ENCODE measurements around the gene MAP2K2.

MAP2K2 gene

DNA sequence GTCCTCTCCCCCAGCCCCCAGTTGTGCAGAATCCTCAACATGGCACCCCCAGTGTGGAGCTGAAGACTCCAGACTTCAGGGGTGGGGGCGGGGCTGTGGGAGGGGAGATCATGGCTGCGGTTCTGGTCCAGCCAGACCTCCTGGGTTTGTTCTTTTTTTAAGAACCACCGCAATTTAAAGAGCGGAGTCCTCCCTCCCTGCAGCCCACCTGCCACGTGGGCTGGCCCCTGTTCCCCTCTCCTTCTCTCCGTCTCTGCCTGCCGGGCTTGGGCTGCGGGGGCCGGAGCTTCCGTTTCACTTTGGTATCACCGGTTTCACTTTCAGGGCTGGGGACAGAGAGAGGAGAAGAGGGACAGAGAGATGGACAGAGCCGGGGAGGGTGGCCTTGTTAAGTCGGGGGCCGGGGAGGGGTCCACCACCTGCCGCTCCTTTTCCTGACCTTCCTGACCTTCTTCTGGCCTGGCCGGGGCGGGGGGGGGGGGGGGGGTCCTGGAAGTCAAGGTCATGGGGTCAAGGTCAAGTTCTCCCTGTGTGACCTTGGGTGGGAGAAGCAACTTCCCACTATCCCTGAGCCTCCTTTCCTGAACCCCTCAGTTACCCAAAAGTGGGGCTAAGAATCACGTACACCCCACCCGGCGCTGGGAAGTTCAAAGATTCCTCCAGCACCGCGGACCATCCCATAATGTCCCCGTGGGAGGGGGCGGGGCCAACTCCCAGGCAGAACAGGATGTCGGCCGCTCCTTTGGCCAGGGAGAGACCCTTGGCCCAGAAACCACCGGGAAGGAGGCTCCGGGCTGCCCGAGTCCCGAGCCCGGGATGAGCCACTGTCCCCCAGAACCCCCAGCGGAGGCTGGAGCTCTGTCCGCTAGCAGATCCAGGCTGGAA, 45.9 kb downstream of the MAP2K2 start:
- no peak overlapping the region for H3K4me3 ChIP-seq (ENCODE audit: low read depth, low read length)
- no peaks in the 10 kb centered on the region for H3K4me1 ChIP-seq (ENCODE audit: control insufficient read depth, insufficient read depth, low read length)
- ChIA-PET POLR2A (no interaction called here), CTCF (interaction anchor here (0.6 to 1.2 kb wide), 2 partner anchors 62 to 92 kb away, joined by 3 read pairs; no protein-coding TSS in a partner anchor)
- H3K9me3 ChIP-seq (ENCODE audit: control insufficient read depth, insufficient read depth, low read depth, low read length): no peaks in the 10 kb centered on the region
- H3K36me3 ChIP-seq (ENCODE audit: control insufficient read depth in 2 of 2, insufficient read depth in 1 of 2, low read length in 2 of 2): no peaks in the 10 kb centered on the region
- no peak overlapping the region for H3K27ac ChIP-seq (ENCODE audit: extremely low read depth, low read depth, low read length)
- TF ChIP-seq ZNF274 (IDR thresholded peaks at IDR 0.05; ENCODE audit: low read length) (no peak), ZNF274 (tag by site-specific recombination; IDR thresholded peaks at IDR 0.05; ENCODE audit: borderline replicate concordance) (no peak), GLIS2 (tag by site-specific recombination; IDR thresholded peaks at IDR 0.05) (0 out of 2 replicates have a peak, but pooled peaks have one; percentile 8), ZNF600 (tag by site-specific recombination; IDR thresholded peaks at IDR 0.05) (no peak), ZNF214 (tag by site-specific recombination; IDR thresholded peaks at IDR 0.05; ENCODE audit: borderline replicate concordance) (no peak), ZSCAN16 (tag by site-specific recombination; IDR thresholded peaks at IDR 0.05) (no peak)

DNA sequence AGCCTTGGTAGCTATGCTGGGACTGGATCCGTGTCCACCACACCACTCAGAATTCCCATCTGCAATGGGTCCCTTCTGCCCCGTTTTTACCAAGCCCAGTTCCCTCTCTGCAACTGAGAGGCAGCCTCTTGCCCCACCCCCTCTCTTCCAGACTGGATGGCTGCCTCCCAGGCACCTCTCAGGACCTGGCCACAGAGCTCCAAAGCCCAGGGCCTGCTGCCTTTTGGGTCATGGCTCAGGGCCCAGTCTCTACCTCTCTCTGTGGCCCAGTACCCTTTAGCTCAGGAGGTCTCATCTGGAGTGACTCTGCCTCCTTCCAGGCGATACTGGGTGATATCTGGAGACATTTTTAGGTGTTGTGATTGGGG, 46.9 kb downstream of the MAP2K2 start:
- CTCF ChIA-PET: interaction anchor here (0.6 to 1.2 kb wide), 2 partner anchors 91 to 447 kb away, joined by 3 read pairs; no protein-coding TSS in a partner anchor
- no peak overlapping the region for H3K4me3 ChIP-seq (ENCODE audit: low read depth, low read length)
- H3K36me3 ChIP-seq (ENCODE audit: control insufficient read depth in 2 of 2, insufficient read depth in 1 of 2, low read length in 2 of 2): no peaks in the 10 kb centered on the region
- H3K27ac ChIP-seq (ENCODE audit: extremely low read depth, low read depth, low read length): no peak overlapping the region
- POLR2A ChIA-PET: interaction anchor here (0.7 to 1.4 kb wide), 2 partner anchors 11 to 64 kb away, joined by 3 to 4 read pairs; no protein-coding TSS in a partner anchor
- H3K4me1 ChIP-seq (ENCODE audit: control insufficient read depth, insufficient read depth, low read length): no peaks in the 10 kb centered on the region
- no peaks in the 10 kb centered on the region for H3K9me3 ChIP-seq (ENCODE audit: control insufficient read depth, insufficient read depth, low read depth, low read length)
- TF ChIP-seq ZNF624 (tag by site-specific recombination; IDR thresholded peaks at IDR 0.05): no peak
- no peak for TF ChIP-seq ZNF629 (tag by site-specific recombination; IDR thresholded peaks at IDR 0.05)
- TF ChIP-seq, protein P1, sequence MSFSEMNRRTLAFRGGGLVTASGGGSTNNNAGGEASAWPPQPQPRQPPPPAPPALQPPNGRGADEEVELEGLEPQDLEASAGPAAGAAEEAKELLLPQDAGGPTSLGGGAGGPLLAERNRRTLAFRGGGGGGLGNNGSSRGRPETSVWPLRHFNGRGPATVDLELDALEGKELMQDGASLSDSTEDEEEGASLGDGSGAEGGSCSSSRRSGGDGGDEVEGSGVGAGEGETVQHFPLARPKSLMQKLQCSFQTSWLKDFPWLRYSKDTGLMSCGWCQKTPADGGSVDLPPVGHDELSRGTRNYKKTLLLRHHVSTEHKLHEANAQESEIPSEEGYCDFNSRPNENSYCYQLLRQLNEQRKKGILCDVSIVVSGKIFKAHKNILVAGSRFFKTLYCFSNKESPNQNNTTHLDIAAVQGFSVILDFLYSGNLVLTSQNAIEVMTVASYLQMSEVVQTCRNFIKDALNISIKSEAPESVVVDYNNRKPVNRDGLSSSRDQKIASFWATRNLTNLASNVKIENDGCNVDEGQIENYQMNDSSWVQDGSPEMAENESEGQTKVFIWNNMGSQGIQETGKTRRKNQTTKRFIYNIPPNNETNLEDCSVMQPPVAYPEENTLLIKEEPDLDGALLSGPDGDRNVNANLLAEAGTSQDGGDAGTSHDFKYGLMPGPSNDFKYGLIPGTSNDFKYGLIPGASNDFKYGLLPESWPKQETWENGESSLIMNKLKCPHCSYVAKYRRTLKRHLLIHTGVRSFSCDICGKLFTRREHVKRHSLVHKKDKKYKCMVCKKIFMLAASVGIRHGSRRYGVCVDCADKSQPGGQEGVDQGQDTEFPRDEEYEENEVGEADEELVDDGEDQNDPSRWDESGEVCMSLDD (tag by site-specific recombination; IDR thresholded peaks at IDR 0.05): no peak
- TF ChIP-seq ZNF704 (tag by site-specific recombination; IDR thresholded peaks at IDR 0.05): no peak
- TF ChIP-seq ZNF549 (tag by site-specific recombination; IDR thresholded peaks at IDR 0.05): no peak
- no peak for TF ChIP-seq CTCF (tag by site-specific recombination; IDR thresholded peaks at IDR 0.05)
- TF ChIP-seq PRDM10 (tag by site-specific recombination; IDR thresholded peaks at IDR 0.05): 0 out of 2 replicates have a peak, but pooled peaks have one; percentile 19
- TF ChIP-seq ZBTB1 (tag by site-specific recombination; IDR thresholded peaks at IDR 0.05): no peak

Data from HEK293 (cell line).